Amniotic stem cell (primary cell): Measurements from ENCODE around the gene GRID1.
"Not testable (repeated sequence)": the region's sequence is repeated elsewhere in the genome, so short reads cannot be mapped to it uniquely, and the experiment has no call there.

Source experiments
- DNase-seq: peaks from one replicate; lab custom pipeline; 2025; lab: John Stamatoyannopoulos, UW

Gene GRID1

GRCh38 chr10:86253091-86254072 lies 113.2 kb downstream of the GRID1 start:
- DNase-seq, result no peak

GRCh38 chr10:86252556-86252955 lies 114.0 kb downstream of the GRID1 start:
- DNase-seq, result no peak

GRCh38 chr10:86252079-86252478 lies 114.5 kb downstream of the GRID1 start:
- no peak for DNase-seq

- DNase-seq, result no peak
These were observed 115.2 kb downstream of the GRID1 start for GRCh38 chr10:86251426-86251825.

GRCh38 chr10:86250399-86250798 lies 116.2 kb downstream of the GRID1 start:
- DNase-seq, result no peak

GRCh38 chr10:86249794-86250193 lies 116.8 kb downstream of the GRID1 start:
- no peak for DNase-seq

GRCh38 chr10:86248062-86248461 lies 118.5 kb downstream of the GRID1 start:
- DNase-seq, result no peak

GRCh38 chr10:86247588-86247987 lies 119.0 kb downstream of the GRID1 start:
- no peak for DNase-seq

- no peak for DNase-seq
These were observed 119.5 kb downstream of the GRID1 start for GRCh38 chr10:86247073-86247472.

- DNase-seq, result no peak
These were observed 120.2 kb downstream of the GRID1 start for GRCh38 chr10:86246279-86246940.

GRCh38 chr10:86245015-86245394 lies 121.6 kb downstream of the GRID1 start:
- no peak for DNase-seq

GRCh38 chr10:86244297-86245014 lies 122.1 kb downstream of the GRID1 start:
- no peak for DNase-seq

- no peak for DNase-seq
These were observed 122.9 kb downstream of the GRID1 start for GRCh38 chr10:86243651-86244155.

- no peak for DNase-seq
These were observed 123.8 kb downstream of the GRID1 start for GRCh38 chr10:86242761-86243160.

GRCh38 chr10:86238089-86238488 lies 128.5 kb downstream of the GRID1 start:
- not testable (repeated sequence) for DNase-seq

- DNase-seq, result no peak
These were observed 131.9 kb downstream of the GRID1 start for GRCh38 chr10:86234541-86235270.

- no peak for DNase-seq
These were observed 132.5 kb downstream of the GRID1 start for GRCh38 chr10:86234107-86234506.

GRCh38 chr10:86233131-86233530 lies 133.5 kb downstream of the GRID1 start:
- no peak for DNase-seq

- DNase-seq, result no peak
These were observed 134.0 kb downstream of the GRID1 start for GRCh38 chr10:86232644-86233043.

- DNase-seq, result no peak
These were observed 134.6 kb downstream of the GRID1 start for GRCh38 chr10:86231796-86232560.
